Stimulated activated CD4-positive, alpha-beta T cell treated with anti-CD3 and anti-CD28 coated beads, TNF-alpha, amount 100 ng/mL, for 24 hours (primary cell): ENCODE results near the gene ALDH9A1.

ENCODE experiments used
- DNase-seq, 3 experiments: peaks; one replicate each; pipeline ENCODE4 v3.0.0-alpha.2; 2020; ENCODE audit warnings: low read depth in 3 of 3

Gene ALDH9A1

DNA sequence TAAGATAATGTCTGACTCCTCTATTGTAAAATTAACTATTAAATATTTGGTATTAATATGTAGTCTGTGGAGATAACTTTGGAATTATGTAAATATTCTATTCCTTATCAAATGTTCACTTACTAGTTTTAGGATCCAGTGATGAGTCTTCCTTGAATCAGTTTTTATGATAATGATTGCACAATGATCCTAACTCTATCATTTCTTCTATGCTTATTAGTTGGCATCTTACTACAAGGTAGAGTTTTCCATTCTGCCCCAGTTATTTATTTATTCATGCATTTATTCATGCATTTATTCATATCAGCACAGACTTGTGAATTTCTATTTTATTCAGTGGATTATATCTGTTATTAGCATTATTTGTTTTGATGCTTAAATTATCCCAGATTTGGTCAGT, 74.7 kb downstream of the ALDH9A1 start:
- DNase-seq: no peak

DNA sequence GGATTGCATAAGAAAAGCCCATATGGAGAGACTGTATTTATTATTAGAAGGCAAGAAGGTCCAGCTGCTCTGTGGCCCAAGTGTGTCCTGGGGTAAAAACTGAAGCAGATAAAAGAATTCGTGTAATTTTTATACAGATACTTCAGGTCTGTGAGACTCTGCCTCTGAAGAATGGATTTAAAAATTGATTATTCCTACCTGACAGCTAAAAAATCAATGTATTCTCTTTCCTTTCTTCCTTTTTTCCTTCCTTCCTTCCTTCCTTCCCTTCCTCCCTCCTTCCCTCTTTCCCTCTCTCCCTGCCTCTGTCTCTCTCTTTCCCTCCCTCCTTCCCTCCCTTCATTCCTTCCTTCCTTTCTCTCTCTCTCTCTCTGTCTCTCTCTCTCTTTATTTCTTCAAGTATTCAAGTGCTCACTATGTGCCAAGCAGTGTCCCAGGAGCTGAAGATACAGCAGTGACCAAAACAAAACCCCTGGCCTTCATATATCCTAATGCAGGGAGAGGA, 78.7 kb downstream of the ALDH9A1 start:
- no peak for DNase-seq

DNA sequence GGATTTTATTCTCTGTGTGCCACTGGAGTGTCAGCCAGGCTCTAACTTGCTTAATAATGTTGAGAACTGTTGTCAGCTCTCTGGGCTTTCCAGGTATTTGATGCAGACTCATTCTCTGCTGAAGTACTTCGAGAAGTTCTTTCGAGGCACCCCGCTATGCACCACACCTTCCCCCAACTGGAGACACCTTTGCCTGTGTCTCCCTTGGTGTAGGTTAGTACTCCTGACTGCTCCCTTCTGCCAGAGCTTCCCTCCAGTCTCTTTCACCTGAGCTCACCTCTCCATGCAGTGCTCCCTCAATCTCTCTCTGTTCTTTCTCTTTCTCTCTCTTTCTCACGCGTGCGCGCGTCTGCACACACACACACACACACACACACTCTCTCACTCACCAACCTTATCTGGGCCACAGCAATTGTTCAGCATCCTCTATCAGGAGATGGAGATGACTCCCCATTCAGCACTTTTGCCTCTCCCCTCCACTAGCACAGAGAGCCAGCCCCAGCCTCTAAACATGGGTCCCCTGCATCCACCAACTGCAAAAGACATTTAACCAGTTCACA, 81.3 kb downstream of the ALDH9A1 start:
- DNase-seq: no peak

DNA sequence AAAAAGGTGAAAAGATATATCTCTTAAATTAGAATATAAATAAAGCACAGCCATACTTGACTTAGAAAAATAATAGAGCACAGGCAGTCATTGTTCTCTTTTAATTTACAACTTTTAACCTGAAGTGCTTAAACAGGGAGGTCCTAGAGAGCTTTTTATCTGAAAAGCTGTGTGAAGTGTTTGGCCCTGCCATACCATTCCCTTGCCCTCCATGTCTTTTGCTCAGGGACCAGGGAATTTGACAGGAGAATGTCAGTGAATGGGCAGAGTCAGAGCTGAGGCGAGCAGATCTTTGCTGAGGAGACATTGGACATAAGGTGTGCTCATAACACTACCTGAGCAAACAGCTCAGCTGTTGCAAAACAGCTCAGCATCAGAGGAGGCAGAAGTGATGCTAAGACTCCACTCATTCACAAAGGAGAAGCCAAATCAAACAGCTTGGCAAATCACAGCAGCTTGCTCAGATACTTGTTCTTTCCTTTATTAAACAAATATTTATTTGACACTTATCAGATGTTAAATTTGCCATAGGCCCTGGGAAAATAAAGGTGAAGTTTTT, 82.2 kb downstream of the ALDH9A1 start:
- no peak for DNase-seq
